HG03039 (cell line): ENCODE results near the gene LRP2.
"Not testable (repeated sequence)": the region's sequence is repeated elsewhere in the genome, so short reads cannot be mapped to it uniquely, and the experiment has no call there.

ENCODE experiments used
- ATAC-seq: cut with Tn5 transposase; IDR thresholded peaks from one replicate; pipeline ENCODE4 v1.9.1; 2021; ENCODE audit warnings: mild to moderate bottlenecking, moderate library complexity; ENCODE audit not compliant: unreplicated experiment

LRP2 gene

DNA sequence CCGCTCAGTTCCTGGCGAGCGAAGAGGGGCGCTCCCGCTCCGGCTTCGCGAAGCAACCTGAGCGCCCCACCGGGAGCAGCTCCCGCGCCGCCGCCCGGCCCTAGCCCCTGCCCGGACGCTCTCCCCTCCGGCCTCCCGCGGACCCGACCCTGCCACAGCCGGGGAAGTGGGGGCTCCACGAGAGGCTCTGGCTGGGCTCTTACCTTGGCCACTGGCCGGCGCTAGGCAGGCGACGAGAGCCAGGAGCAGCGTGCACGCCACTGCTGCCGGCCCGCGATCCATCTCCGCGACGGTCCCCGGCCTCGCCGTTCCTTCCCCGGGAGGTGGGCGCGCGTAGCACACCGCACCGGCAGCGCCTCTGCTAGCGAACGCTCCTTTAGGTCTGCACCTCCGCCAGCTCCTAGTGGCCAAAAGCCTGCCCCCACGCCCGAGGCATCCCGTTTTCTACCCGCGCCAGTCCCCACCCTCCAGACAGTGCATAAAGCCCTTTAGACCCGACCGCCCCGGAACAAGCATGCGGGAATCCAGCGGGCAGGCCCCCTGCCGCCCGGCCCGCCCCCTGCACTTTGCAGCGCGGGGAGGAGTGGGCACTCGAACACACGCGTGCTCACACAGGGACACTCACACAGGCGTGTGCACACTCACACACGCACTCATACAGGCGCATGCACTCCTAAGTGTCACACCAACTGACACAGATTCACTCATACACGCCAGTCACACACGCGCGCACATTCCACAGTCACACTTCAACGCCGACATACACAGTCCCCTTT lies at the start of gene LRP2:
LRP2 (minus strand) TSS at position 417 of the 776 bp plus-strand sequence; CDS start at position 282, 135 bp downstream.
- ATAC-seq: no peak

DNA sequence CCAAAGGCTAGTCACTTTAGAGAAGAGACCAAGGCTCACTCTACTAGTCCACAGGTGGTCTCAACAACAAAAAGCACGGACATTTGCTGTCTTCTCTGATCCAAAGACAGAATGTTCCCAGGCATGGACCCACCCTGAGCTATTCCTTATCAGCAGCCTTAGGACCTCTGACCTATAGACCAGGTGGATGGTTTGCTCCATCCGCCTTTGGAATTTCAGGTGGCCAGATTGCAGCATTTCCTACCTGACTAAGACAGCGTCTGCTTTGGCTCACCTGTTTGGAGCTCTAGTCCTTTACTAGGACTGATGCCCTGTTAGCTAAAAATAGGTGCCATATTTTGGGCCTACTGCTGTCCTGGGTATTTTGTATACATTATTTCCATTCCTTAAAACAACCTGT lies 44.6 kb upstream of the LRP2 start:
- ATAC-seq: no peak

DNA sequence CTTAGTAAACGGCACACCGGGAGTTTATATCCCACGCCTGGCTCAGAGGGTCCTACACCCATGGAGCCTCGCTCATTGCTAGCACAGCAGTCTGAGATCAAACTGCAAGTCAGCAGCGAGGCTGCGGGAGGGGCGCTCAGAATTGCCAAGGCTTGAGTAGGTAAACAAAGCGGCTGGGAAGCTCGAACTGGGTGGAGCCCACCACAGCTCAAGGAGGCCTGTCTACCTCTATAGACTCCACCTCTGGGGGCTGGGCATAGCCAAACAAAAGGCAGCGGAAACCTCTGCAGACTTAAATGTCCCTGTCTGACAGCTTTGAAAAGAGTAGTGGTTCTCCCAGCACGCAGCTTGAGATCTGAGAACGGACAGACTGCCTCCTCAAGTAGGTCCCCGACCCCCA lies 37.2 kb upstream of the LRP2 start:
- not testable (repeated sequence) for ATAC-seq

GRCh38 chr2:169397697-169398096 lies 35.4 kb upstream of the LRP2 start:
- ATAC-seq: no peak

- no peak for ATAC-seq
Observed at GRCh38 chr2:169395821-169396374, 33.6 kb upstream of the LRP2 start.

GRCh38 chr2:169393068-169393590 lies 30.8 kb upstream of the LRP2 start:
- ATAC-seq: no peak

GRCh38 chr2:169391236-169391635 lies 28.9 kb upstream of the LRP2 start:
- no peak for ATAC-seq

DNA sequence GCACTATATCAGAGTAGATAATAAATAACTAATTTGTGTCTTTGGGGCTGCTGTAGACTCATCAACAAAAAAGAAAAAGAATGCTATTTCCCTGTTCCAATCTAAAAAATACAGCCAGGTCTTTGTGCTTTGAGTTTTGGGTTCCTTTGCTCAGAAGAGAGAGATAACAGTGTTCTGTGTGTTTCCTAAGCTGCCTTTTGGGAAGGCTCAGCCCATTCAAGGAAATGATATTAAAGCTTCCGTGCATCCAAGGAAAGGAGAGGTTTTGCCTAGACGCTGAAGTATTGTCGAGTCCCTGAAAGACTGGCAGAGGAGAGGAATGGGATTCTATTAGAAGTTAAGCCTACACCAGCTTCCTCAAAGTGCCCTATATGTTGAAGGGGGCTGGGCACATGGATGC lies 25.8 kb upstream of the LRP2 start:
- no peak for ATAC-seq

DNA sequence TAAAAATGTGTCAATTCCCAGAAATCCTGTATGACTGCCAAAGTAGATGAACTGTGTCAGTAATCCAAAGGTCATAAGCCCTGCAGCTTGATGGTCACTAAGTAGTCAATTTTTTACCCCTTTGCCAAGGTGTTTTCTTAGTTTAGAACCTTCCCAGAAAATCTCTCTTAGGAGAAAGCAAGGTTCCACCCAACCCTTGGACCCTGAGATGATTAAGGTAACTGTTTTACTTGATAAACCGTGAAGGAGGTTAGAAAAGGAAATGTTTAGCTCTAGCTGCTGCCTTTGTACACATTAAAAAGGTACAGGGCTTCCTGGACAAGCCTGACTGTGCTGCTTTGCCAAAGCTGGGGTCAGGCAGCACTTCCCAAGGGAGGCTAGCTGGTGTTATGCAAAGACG lies 24.4 kb upstream of the LRP2 start:
- ATAC-seq: no peak

GRCh38 chr2:169384816-169385215 lies 22.5 kb upstream of the LRP2 start:
- no peak for ATAC-seq

DNA sequence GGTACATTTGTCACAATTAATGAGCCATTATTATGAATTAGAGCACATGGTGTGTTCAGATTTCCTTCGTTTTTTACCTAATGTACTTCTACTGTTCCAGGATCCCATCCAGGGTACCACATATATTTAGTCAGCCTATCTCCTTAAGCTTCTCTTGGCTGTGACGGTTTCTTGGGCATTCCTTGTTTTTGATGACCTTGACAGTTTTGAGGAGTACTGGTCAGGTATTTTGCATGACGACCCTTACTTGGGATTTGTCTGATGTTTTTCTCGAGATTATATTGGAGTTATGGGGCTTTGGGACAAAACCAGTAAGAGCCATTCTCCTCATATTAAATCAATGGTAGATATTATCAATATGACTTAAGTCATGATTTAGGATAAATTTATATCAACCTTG lies 10.2 kb upstream of the LRP2 start:
- ATAC-seq: no peak

DNA sequence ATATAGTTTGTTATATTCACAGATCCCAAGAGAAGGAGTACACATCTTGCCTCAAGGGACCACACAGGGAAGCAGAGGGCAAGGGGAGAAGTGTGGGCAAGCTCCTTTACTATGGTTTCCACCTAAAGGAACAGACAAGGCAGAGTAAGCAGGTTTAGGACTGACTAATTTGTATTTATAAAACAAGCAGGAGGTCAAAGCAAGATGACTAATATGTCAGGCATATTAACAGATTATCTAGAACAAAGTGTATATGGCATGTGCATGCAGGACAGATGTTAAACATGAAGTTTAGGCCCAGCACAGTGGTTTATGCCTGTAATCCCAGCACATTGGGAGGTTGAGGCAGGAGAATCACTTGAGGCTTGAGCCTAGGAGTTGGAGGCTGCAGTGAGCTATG lies 3.7 kb upstream of the LRP2 start:
- no peak for ATAC-seq

- no peak for ATAC-seq
Observed at GRCh38 chr2:169365029-169365480, 2.7 kb upstream of the LRP2 start.

- no peak for ATAC-seq
Observed at GRCh38 chr2:169363560-169364150, 1.3 kb upstream of the LRP2 start.

DNA sequence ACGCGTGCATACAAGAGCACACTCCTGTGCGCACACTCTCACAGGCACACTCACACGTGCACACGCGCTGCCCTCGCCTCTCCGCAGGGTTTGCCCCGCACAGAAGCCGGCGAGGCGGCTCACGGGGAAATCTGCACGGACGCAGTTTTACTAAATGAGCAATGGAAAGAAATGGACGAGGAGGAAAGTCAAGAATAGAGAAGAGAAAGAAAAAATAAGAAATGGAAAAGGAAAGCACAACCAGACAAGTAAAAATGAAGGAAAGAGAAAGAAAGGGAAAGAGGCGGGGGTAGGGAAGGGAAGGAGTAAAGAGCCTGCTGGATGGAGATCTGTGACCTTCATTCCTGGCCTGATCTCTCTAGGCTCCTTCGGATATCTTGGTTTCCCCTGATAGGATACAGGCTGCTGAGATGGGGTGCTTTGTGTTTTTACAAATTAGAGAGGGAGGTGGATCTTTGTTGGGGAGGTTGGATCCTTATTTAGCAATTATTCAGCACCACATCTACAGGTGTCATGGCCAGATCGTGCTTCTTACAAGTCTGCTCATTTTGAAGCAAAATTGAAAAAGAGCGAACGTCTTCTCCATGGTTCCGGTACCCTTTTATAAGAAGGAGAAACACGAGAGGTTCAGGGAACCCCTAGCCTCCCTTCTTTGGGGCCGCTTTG lies 693 bp upstream of the LRP2 start:
- ATAC-seq: no peak

DNA sequence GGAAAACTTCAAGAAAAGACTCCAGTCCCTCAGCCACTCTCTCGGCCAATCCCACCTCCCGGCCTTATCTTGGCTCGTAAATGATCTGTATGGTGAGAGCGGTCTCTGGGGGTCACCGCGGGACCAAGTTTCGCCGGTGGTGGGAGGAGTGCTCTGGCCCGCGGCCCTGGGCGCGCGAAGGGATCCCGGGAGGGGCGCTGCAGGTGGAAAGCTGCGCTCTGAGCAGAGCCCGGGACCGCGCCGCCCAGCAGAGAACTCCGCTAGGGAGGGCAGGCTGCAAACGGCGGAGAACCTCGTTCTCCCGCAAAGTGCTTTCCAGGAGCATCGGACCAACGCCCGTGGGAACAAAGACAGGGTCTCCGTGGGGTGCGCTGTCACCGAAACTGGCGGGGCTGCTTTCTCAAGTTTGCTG lies 622 bp downstream of the LRP2 start:
- no peak for ATAC-seq

DNA sequence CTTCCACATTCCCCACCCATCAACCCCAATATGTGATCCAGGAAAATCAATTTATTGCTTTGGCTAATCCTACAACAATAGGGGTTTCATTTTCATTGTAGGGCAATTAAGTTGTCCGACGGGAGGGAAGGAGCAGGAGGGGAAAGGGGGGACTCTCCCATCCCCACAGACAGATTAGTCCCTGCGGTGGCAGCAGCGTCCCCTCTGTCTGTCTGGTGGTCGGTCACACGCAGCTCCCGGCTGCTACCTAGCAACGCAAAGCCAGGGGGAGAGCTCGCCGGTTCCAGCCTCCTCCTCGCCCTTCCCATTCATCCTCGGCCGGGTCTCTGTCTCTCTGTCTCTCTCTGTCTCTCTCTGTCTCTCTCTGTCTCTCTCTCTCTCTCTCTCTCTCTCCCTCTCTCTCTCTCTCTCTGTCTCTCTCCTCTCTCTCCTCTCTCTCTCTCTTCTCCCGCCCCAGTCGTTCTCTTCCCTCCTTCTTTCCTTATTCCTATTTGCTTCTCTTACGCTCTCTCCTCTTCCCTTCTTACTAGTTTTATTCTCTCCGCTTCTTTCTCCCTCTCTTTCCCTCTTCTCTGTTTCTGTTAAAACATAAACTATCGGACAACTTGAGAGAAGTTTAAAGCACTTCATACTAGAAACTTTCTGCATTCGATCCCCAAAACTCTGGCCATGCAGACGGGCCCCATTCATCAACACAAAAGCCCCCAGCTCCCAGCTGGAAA lies 1.2 kb downstream of the LRP2 start:
- no peak for ATAC-seq

DNA sequence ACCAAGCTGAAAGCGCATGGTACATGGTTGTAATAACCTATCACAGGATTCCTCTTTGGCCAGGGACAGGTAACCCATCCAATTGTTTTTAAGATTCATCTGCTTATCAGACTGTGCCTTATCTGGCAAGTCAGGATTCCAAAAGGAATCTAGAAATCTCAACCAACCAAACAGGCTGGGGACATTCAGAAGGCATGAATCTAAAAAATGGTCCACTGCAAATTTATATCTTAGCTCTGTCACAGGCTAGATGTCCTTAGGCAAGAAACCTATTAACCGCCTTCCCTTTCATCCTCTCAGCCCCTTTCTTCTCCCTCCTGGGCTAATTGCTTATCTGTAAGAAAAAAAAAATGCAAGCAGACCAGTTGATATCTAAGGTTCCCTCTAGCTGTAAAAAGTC lies 4.3 kb downstream of the LRP2 start:
- no peak for ATAC-seq

- no peak for ATAC-seq
Observed at GRCh38 chr2:169354244-169354643, 8.1 kb downstream of the LRP2 start.

DNA sequence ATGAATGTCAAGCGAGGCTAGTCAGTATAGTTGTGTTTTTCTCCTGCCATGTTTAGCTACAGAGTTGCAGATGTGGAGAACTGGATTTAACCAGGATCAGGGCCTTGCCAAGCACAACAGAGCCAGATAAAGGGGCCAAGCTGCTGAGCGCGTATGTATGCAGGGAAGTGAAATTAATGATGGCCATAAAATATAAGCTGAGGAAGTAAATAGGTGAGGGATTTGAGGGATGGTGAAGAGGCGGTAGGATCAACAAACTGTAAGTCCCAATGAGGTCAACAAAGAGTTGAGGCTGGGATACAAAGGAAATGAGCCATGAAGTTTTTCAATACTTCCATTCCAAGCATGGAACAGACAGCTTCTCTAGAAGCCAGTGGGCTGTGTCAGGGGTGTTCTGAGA lies 10.6 kb downstream of the LRP2 start:
- no peak for ATAC-seq

GRCh38 chr2:169349535-169349934 lies 12.8 kb downstream of the LRP2 start:
- ATAC-seq: no peak
